Fibroblast of pulmonary artery (primary cell): ENCODE measurements around the gene HTATSF1.

Experiments
- DNase-seq: peaks from one replicate; pipeline ENCODE4 v3.0.0-alpha.2; 2010; ENCODE audit warnings: low read depth
- H3K4me3 ChIP-seq: replicated peaks from 2 replicates; pipeline ENCODE4 v1.5.1; 2011; ENCODE audit warnings: low read depth, mild to moderate bottlenecking, control low read depth, low read length, moderate library complexity
- CTCF ChIP-seq: IDR thresholded peaks from 2 replicates; pipeline ENCODE4 v1.5.1; 2011; ENCODE audit warnings: mild to moderate bottlenecking, control low read depth, low read length, inconsistent platforms; ENCODE audit errors: missing control alignments

HTATSF1 gene

GRCh38 chrX:136497556-136498052 lies at the start of gene HTATSF1:
Gene HTATSF1 (plus strand): TSS chrX:136497592. CDS start chrX:136497685, 93 bp downstream.
- DNase-seq = no peak
- TF ChIP-seq CTCF = no peak
- peak within 1 kb of the TSS; percentile 78 for H3K4me3 ChIP-seq

GRCh38 chrX:136447968-136448367 lies 49.4 kb upstream of the HTATSF1 start:
- no peak for TF ChIP-seq CTCF
- DNase-seq = no peak

GRCh38 chrX:136450050-136450830 lies 47.2 kb upstream of the HTATSF1 start:
- no peak overlapping the region for H3K4me3 ChIP-seq
- no peak for DNase-seq
- no peak for TF ChIP-seq CTCF

More at GRCh38 chrX:136447968-136448367, 49.4 kb upstream of the HTATSF1 start:
- H3K4me3 ChIP-seq = no peak overlapping the region

- DNase-seq = no peak
- no peak overlapping the region for H3K4me3 ChIP-seq
- TF ChIP-seq CTCF = no peak
These were observed 44.8 kb upstream of the HTATSF1 start for GRCh38 chrX:136452614-136453013.

GRCh38 chrX:136453114-136453513 lies 44.3 kb upstream of the HTATSF1 start:
- no peak overlapping the region for H3K4me3 ChIP-seq
- DNase-seq = no peak
- TF ChIP-seq CTCF = no peak

GRCh38 chrX:136453771-136454170 lies 43.6 kb upstream of the HTATSF1 start:
- TF ChIP-seq CTCF = no peak
- no peak for DNase-seq
- H3K4me3 ChIP-seq = no peak overlapping the region

- no peak for DNase-seq
- no peak overlapping the region for H3K4me3 ChIP-seq
- TF ChIP-seq CTCF = no peak
These were observed 41.3 kb upstream of the HTATSF1 start for GRCh38 chrX:136456133-136456532.
